HepG2 (cell line): Measurements from ENCODE around the gene AAMP. TPM values are rescaled to one million over a fixed set of nuclear protein-coding genes. Genes with fewer than 3 reads are reported as not detected.

Experiments
- ATAC-seq: fragments of 200-7000 bp; cut with Tn5 transposase; 3 replicates; pipeline ENCODE4 v1.9.1; 2020; ENCODE audit warnings: mild to moderate bottlenecking, moderate library complexity
- BruUV-seq: library from RNA; stranded (reverse); fragments of 400-500 nt; replicated peaks from 2 replicates; lab custom pipeline; 2021; lab: Mats Ljungman, UMichigan
- CTCF ChIA-PET: fragments of 300-600 bp; formaldehyde crosslinking; extraction: SDS; loops from one replicate; lab custom pipeline; 2021; ENCODE audit warnings: low total read pairs, inconsistent platforms, low intra/inter-chr PET ratio; lab: Yijun Ruan, JAX
- POLR2A ChIA-PET: fragments of 350-600 bp; sonication (Branson Sonifier 250); formaldehyde crosslinking; loops from one replicate; lab custom pipeline; 2020; ENCODE audit warnings: antibody characterized with exemption, inconsistent platforms; lab: Yijun Ruan, JAX
- DNase-seq: peaks from one replicate; pipeline ENCODE4 v3.0.0-alpha.2; 2015; ENCODE audit warnings: low spot score
- FAIRE-seq: peaks from 3 replicates; lab custom pipeline; 2011; peaks lifted over from hg19 to GRCh38; lab: Jason Lieb, UNC
- H2AFZ ChIP-seq: one replicate; pipeline ENCODE4 v1.6.1; 2011; ENCODE audit warnings: low read length, inconsistent platforms
- H3K27ac ChIP-seq: fragments of 300-600 bp; 3 replicates; pipeline ENCODE4 v1.8.0; 2011; ENCODE audit warnings: mixed run types, mild to moderate bottlenecking, mixed read lengths, low read length, inconsistent platforms; ENCODE audit not compliant: insufficient read depth; ENCODE audit errors: extremely low read length
- H3K27me3 ChIP-seq, 2 experiments: fragments of 200-600 bp in 1 of 2; 2 replicates in 1 of 2; 3 replicates in 1 of 2; pipeline versions ENCODE4 v1.6.0 to v1.8.0; 2011; ENCODE audit warnings: low read length in 2 of 2, mild to moderate bottlenecking in 2 of 2, moderate library complexity in 2 of 2, inconsistent platforms in 1 of 2; ENCODE audit not compliant: insufficient read depth in 2 of 2, control insufficient read depth in 1 of 2
- H3K36me3 ChIP-seq, 2 experiments: fragments of 200-600 bp in 1 of 2; replicated peaks in 1 of 2; 2 replicates in 1 of 2; 3 replicates in 1 of 2; pipeline versions ENCODE4 v1.5.1 to v1.8.0; 2011; ENCODE audit warnings: low read length in 2 of 2, inconsistent platforms in 1 of 2; ENCODE audit not compliant: insufficient read depth in 2 of 2, control insufficient read depth in 1 of 2
- H3K4me1 ChIP-seq: 2 replicates; pipeline ENCODE4 v1.5.1; 2012; ENCODE audit warnings: low read length, inconsistent platforms; ENCODE audit not compliant: insufficient read depth
- H3K4me2 ChIP-seq: 2 replicates; pipeline ENCODE4 v1.6.0; 2011; ENCODE audit warnings: low read depth, low read length, inconsistent platforms
- H3K4me3 ChIP-seq, 3 experiments: fragments of 200-600 bp in 1 of 3; sonication (generic), shearing (Covaris generic) in 1 of 3; replicated peaks in 1 of 3; 2 replicates each; pipeline ENCODE4 v1.5.1; 2011 to 2016; ENCODE audit warnings: low read length in 3 of 3, inconsistent platforms in 2 of 3, low read depth in 2 of 3, mild to moderate bottlenecking in 2 of 3, control low read depth in 1 of 3, mixed read lengths in 1 of 3; ENCODE audit not compliant: insufficient read depth in 1 of 3
- H3K79me2 ChIP-seq: one replicate; pipeline ENCODE4 v1.6.1; 2011; ENCODE audit warnings: low read length, inconsistent platforms; ENCODE audit not compliant: insufficient read depth
- H3K9ac ChIP-seq: 2 replicates; pipeline ENCODE4 v1.6.0; 2011; ENCODE audit warnings: mild to moderate bottlenecking, low read depth, low read length, inconsistent platforms; ENCODE audit not compliant: insufficient read depth
- H3K9me3 ChIP-seq: 2 replicates; pipeline ENCODE4 v1.5.1; 2012; ENCODE audit warnings: mild to moderate bottlenecking, low read length
- H4K20me1 ChIP-seq: 2 replicates; pipeline ENCODE4 v1.6.0; 2011; ENCODE audit warnings: inconsistent platforms, mild to moderate bottlenecking, low read length, moderate library complexity; ENCODE audit not compliant: insufficient read depth
- CREB1 ChIP-seq, 2 experiments: fragments of 450-650 bp in 1 of 2; IDR thresholded peaks; 2 replicates each; pipeline ENCODE4 v1.6.1; 2016 to 2017; ENCODE audit warnings: control low read depth in 1 of 2, mild to moderate bottlenecking in 1 of 2, missing compliant biosample characterization in 1 of 2, missing genetic modification characterization in 1 of 2
- CTCF ChIP-seq: sonication (generic); formaldehyde crosslinking; IDR thresholded peaks from 2 replicates; pipeline ENCODE4 v1.5.0; 2020; ENCODE audit warnings: mild to moderate bottlenecking, missing genetic modification reagents, moderate library complexity
- HDAC2 ChIP-seq: sonication (generic); formaldehyde crosslinking; IDR thresholded peaks from 2 replicates; pipeline ENCODE4 v1.4.0; 2020; ENCODE audit warnings: missing genetic modification reagents
- HOXD1 ChIP-seq: sonication (generic); formaldehyde crosslinking; IDR thresholded peaks from 2 replicates; pipeline ENCODE4 v1.5.0; 2020; ENCODE audit warnings: missing genetic modification reagents
- IRF9 ChIP-seq: sonication (generic); formaldehyde crosslinking; IDR thresholded peaks from 2 replicates; pipeline ENCODE4 v1.8.0; 2022; ENCODE audit warnings: missing genetic modification reagents, mild to moderate bottlenecking, borderline replicate concordance
- MAX ChIP-seq: IDR thresholded peaks from 2 replicates; pipeline ENCODE4 v1.6.1; 2012; ENCODE audit warnings: inconsistent platforms
- POLR2A ChIP-seq, 2 experiments: IDR thresholded peaks; 2 replicates each; pipeline ENCODE4 v1.6.1; 2011; ENCODE audit warnings: low read depth in 2 of 2, low read length in 2 of 2, mild to moderate bottlenecking in 1 of 2, moderate library complexity in 1 of 2; ENCODE audit not compliant: insufficient read depth in 1 of 2
- RXRA ChIP-seq: sonication (generic); formaldehyde crosslinking; IDR thresholded peaks from 2 replicates; pipeline ENCODE4 v1.5.1; 2020; ENCODE audit warnings: missing genetic modification reagents
- TFDP1 ChIP-seq: IDR thresholded peaks from 2 replicates; pipeline ENCODE4 v1.6.1; 2016; ENCODE audit warnings: missing compliant biosample characterization, missing genetic modification reagents, borderline replicate concordance
- ZBTB43 ChIP-seq: sonication (generic); formaldehyde crosslinking; conservative IDR thresholded peaks from 2 replicates; pipeline ENCODE4 v1.4.0; 2020; ENCODE audit warnings: missing genetic modification reagents
- ZNF503 ChIP-seq: sonication (generic); formaldehyde crosslinking; IDR thresholded peaks from 2 replicates; pipeline ENCODE4 v1.4.0; 2020; ENCODE audit warnings: missing genetic modification reagents
- ZNF557 ChIP-seq: sonication (generic); formaldehyde crosslinking; IDR thresholded peaks from 2 replicates; pipeline ENCODE4 v1.4.0; 2020; ENCODE audit warnings: missing genetic modification reagents
- ZNF589 ChIP-seq: sonication (generic); formaldehyde crosslinking; conservative IDR thresholded peaks from 2 replicates; pipeline ENCODE4 v1.8.0; 2022; ENCODE audit warnings: mild to moderate bottlenecking, moderate library complexity, missing genetic modification reagents
- ZNF709 ChIP-seq: sonication (generic); formaldehyde crosslinking; IDR thresholded peaks from 2 replicates; pipeline ENCODE4 v1.5.0; 2020; ENCODE audit warnings: mild to moderate bottlenecking, missing genetic modification reagents
- WGBS: methylation state at CpG from one replicate; pipeline ENCODE4 v1.1.6; 2017; ENCODE audit warnings: low lambda C conversion rate; 5-methylcytosine and 5-hydroxymethylcytosine counted together
- in situ Hi-C: cut with HindIII; loops from 2 replicates; pipeline ENCODE4 v1.10.0; 2017; ENCODE audit warnings: low pct_unique_long_range_greater_than_20kb; ENCODE audit not compliant: extremely low pct_ligation_motif_present
- intact Hi-C: fragments of 100-400 bp; cut with micrococcal nuclease; formaldehyde crosslinking; loops from one replicate; pipeline ENCODE4 v1.10.0; 2022; ENCODE audit not compliant: unreplicated experiment
- polyA plus RNA-seq, 8 experiments: library from polyadenylated mRNA; depleted of rRNA in 3 of 8; stranded (reverse) in 7 of 8; unstranded in 1 of 8; fragments of >200 nt; fragmentation: Illumina TruSeq in 4 of 8; extraction: Trizol in 4 of 8; gene quantifications; 2 replicates each; pipeline versions ENCODE4 v1.2.1 to v1.2.3, GENCODE V29; 2011 to 2016; ENCODE audit warnings: low read depth in 4 of 8, missing spikeins in 1 of 8, mixed read lengths in 1 of 8; ENCODE audit not compliant: insufficient read depth in 1 of 8
- total RNA-seq, 5 experiments: library from RNA; depleted of rRNA; stranded (reverse); fragments of >200 nt; fragmentation: Illumina TruSeq; extraction: Trizol; gene quantifications; 2 replicates each; pipeline ENCODE4 v1.2.3, GENCODE V29; 2016; ENCODE audit warnings: low read depth in 1 of 5

The AAMP gene
- total and polyA plus RNA-seq, 2 of the 13 experiments (the other 11 are each of a cell fraction or from before 2014, with no cell fraction given) = 110 to 186 TPM

GRCh38 chr2:218289639-218290315 is 19.8 kb upstream of the AAMP start:
- POLR2A ChIA-PET = interaction anchor here (0.6 to 5.3 kb wide), 10 partner anchors 13 to 144 kb away, joined by 3 to 110 read pairs (median 5); partner anchors contain the start of genes AAMP, CATIP, CTDSP1 and PNKD
- peak; percentile 34; the same call in 1 of the 2 replicates for TF ChIP-seq ZNF503
- TF ChIP-seq RXRA (CRISPR knock-in tag) = peak; percentile 83; the same call in 1 of the 2 replicates
- 0 out of 2 replicates have a peak, but pooled peaks have one; percentile 48 for TF ChIP-seq ZBTB43
- TF ChIP-seq IRF9 (CRISPR knock-in tag) = 0 out of 2 replicates have a peak, but pooled peaks have one; percentile 22
- peak; percentile 34; the same call in 1 of the 2 replicates for TF ChIP-seq HDAC2
- 0 out of 2 replicates have a peak, but pooled peaks have one; percentile 58 for TF ChIP-seq ZNF557 (CRISPR knock-in tag)
- TF ChIP-seq CREB1 (IDR thresholded peaks at IDR 0.05) = no peak
- TF ChIP-seq CREB1 (CRISPR knock-in tag; IDR thresholded peaks at IDR 0.05) = 0 out of 2 replicates have a peak, but pooled peaks have one; percentile 38
- peak; percentile 48; the same call in 1 of the 2 replicates for TF ChIP-seq HOXD1 (CRISPR knock-in tag)
- 0 out of 2 replicates have a peak, but pooled peaks have one; percentile 1 for TF ChIP-seq CTCF (CRISPR knock-in tag)
- no peak for TF ChIP-seq ZNF589 (CRISPR knock-in tag)
- 0 out of 2 replicates have a peak, but pooled peaks have one; percentile 39 for TF ChIP-seq ZNF709 (CRISPR knock-in tag)
- 0 out of 2 replicates have a peak, but pooled peaks have one; percentile 16 for TF ChIP-seq TFDP1 (CRISPR knock-in tag)
- peak in 1 of 2 experiments; percentile 5; a peak in 1 of 4 replicates for TF ChIP-seq POLR2A (IDR thresholded peaks at IDR 0.05; ENCODE audit: insufficient read depth in 1 of 2, low read depth in 2 of 2, low read length in 2 of 2)
- TF ChIP-seq MAX = peak; percentile 57

More at GRCh38 chr2:218289639-218290315, 19.8 kb upstream of the AAMP start:
- 6% methylated on average over 6 of the region's 6 CpGs for WGBS
- CTCF ChIA-PET = interaction anchor here (2.2 kb wide), 1 partner anchor 17 kb away, joined by 5 read pairs; no protein-coding TSS in a partner anchor
- FAIRE-seq (no peak), ATAC-seq (peak; percentile 11), DNase-seq (peak; percentile 63)
- BruUV-seq = no TSS peak
- intact Hi-C loops (loop anchor here (5.0 to 10.0 kb wide), 2 partner anchors 178 to 275 kb away; partner anchors contain the start of genes CNOT9 and USP37), in situ Hi-C loops (loop anchor here (5.0 kb wide), 1 partner anchor 108 kb away; the partner anchor contains the start of gene CTDSP1)
- no peak overlapping the region for H2AFZ ChIP-seq
- H3K27ac ChIP-seq = peak overlapping the region; percentile 88
- peak overlapping the region; percentile 93 for H3K4me2 ChIP-seq
- H3K9ac ChIP-seq = peak overlapping the region; percentile 95
- peaks cover 88% of the 10 kb centered on the region for H3K4me1 ChIP-seq
- H3K36me3 ChIP-seq = peaks cover 1 to 4% of the 10 kb centered on the region in 2 experiments; a peak in 3 of 5 replicates
- H3K9me3 ChIP-seq = no peaks in the 10 kb centered on the region
- peaks cover 70% of the 10 kb centered on the region for H3K79me2 ChIP-seq
- H3K4me3 ChIP-seq = peak overlapping the region; percentile 83 to 99 (median 95)
- peaks cover 38% of the 10 kb centered on the region for H4K20me1 ChIP-seq
- H3K27me3 ChIP-seq = no peaks in the 10 kb centered on the region; a peak in 1 of 5 replicates
